Epidermal melanocyte (primary cell): ENCODE data around the gene GSTT2B.
"Not testable (repeated sequence)": the region's sequence is repeated elsewhere in the genome, so short reads cannot be mapped to it uniquely, and the experiment has no call there.

Experiments used
- DNase-seq: peaks from one replicate; pipeline ENCODE4 v3.0.0; 2011; ENCODE audit warnings: low spot score; ENCODE audit not compliant: insufficient read length

The GSTT2B gene

GRCh38 chr22:23986089-23986488 is 25.1 kb upstream of the GSTT2B start:
- DNase-seq = not testable (repeated sequence)

- no peak for DNase-seq
Measured at GRCh38 chr22:23984430-23984829, 23.4 kb upstream of the GSTT2B start.

- DNase-seq = not testable (repeated sequence)
Measured at GRCh38 chr22:23980567-23980966, 19.6 kb upstream of the GSTT2B start.

- DNase-seq = not testable (repeated sequence)
Measured at GRCh38 chr22:23979557-23980240, 18.7 kb upstream of the GSTT2B start, which contains the start of gene GSTT2. TSS of gene GSTT2 (plus strand) at chr22:23980134.

- DNase-seq = not testable (repeated sequence)
Measured at GRCh38 chr22:23977304-23977703, 16.3 kb upstream of the GSTT2B start.

GRCh38 chr22:23974836-23975352 is 13.9 kb upstream of the GSTT2B start:
- DNase-seq = not testable (repeated sequence)

- DNase-seq = not testable (repeated sequence)
Measured at GRCh38 chr22:23974345-23974744, 13.3 kb upstream of the GSTT2B start, which contains the start of gene DDT. TSS of gene DDT (minus strand) at chr22:23974441. CDS start at chr22:23974414, 27 bp downstream.

GRCh38 chr22:23971927-23972326 is 10.9 kb upstream of the GSTT2B start:
- not testable (repeated sequence) for DNase-seq

- DNase-seq = no peak
Measured at GRCh38 chr22:23970816-23971486, 10.0 kb upstream of the GSTT2B start.

GRCh38 chr22:23970201-23970641 is 9.2 kb upstream of the GSTT2B start:
- no peak for DNase-seq

GRCh38 chr22:23969071-23969470 is 8.1 kb upstream of the GSTT2B start:
- DNase-seq = no peak

GRCh38 chr22:23966568-23966967 is 5.6 kb upstream of the GSTT2B start, which contains the start of gene DDTL:
TSS of gene DDTL (plus strand) at chr22:23966888. CDS start at chr22:23966915, 27 bp downstream.
- not testable (repeated sequence) for DNase-seq

- not testable (repeated sequence) for DNase-seq
Measured at GRCh38 chr22:23966094-23966493, 5.1 kb upstream of the GSTT2B start.

GRCh38 chr22:23956301-23956900 is 4.6 kb downstream of the GSTT2B start:
- not testable (repeated sequence) for DNase-seq

GRCh38 chr22:23955886-23956285 is 5.1 kb downstream of the GSTT2B start:
- not testable (repeated sequence) for DNase-seq

- not testable (repeated sequence) for DNase-seq
Measured at GRCh38 chr22:23954991-23955305, 6.0 kb downstream of the GSTT2B start.

- not testable (repeated sequence) for DNase-seq
Measured at GRCh38 chr22:23954193-23954990, 6.6 kb downstream of the GSTT2B start.

- DNase-seq = not testable (repeated sequence)
Measured at GRCh38 chr22:23953485-23953884, 7.5 kb downstream of the GSTT2B start.

GRCh38 chr22:23952794-23953405 is 8.1 kb downstream of the GSTT2B start:
- not testable (repeated sequence) for DNase-seq

GRCh38 chr22:23951383-23951782 is 9.6 kb downstream of the GSTT2B start:
- not testable (repeated sequence) for DNase-seq

GRCh38 chr22:23949764-23950163 is 11.2 kb downstream of the GSTT2B start:
- DNase-seq = not testable (repeated sequence)
